Measurements from ENCODE around the gene TNFSF12.

TNFSF12 gene

GRCh38 chr17:7555320-7555948, 6.6 kb downstream of the TNFSF12 start:
- no peaks in the 10 kb centered on the region for H3K27me3 ChIP-seq (replicated peaks)
- DNase-seq = no peak
- TF ChIP-seq CTCF (IDR thresholded peaks at IDR 0.05; ENCODE audit: low read depth, low read length, missing control alignments) = peak; percentile 25
- no peak overlapping the region for H3K4me3 ChIP-seq (ENCODE audit: low read depth, low read length)
- no peaks in the 10 kb centered on the region for H3K36me3 ChIP-seq (replicated peaks)
- no peak overlapping the region for H3K27ac ChIP-seq
- in situ Hi-C loops (cut with HindIII; ENCODE audit: low pct_ligation_motif_present, low sequenced_read_pairs) = no loop called here

- no peak for DNase-seq
These were observed 7.8 kb downstream of the TNFSF12 start for GRCh38 chr17:7556627-7557026.

GRCh38 chr17:7557147-7557764, 8.4 kb downstream of the TNFSF12 start:
- Histone ChIP-seq H3K27ac (no peak overlapping the region), H3K4me3 (ENCODE audit: low read depth, low read length) (no peak overlapping the region), H3K27me3 (replicated peaks) (no peaks in the 10 kb centered on the region), H3K36me3 (replicated peaks) (no peaks in the 10 kb centered on the region)
- no peak for TF ChIP-seq CTCF (IDR thresholded peaks at IDR 0.05; ENCODE audit: low read depth, low read length, missing control alignments)
- no peak for DNase-seq
- in situ Hi-C loops (cut with HindIII; ENCODE audit: low pct_ligation_motif_present, low sequenced_read_pairs) = no loop called here

More at GRCh38 chr17:7556627-7557026, 7.8 kb downstream of the TNFSF12 start:
- in situ Hi-C loops (cut with HindIII; ENCODE audit: low pct_ligation_motif_present, low sequenced_read_pairs) = no loop called here
- H3K4me3 ChIP-seq (ENCODE audit: low read depth, low read length) = no peak overlapping the region
- H3K36me3 ChIP-seq (replicated peaks) = no peaks in the 10 kb centered on the region
- H3K27ac ChIP-seq = no peak overlapping the region
- no peak for TF ChIP-seq CTCF (IDR thresholded peaks at IDR 0.05; ENCODE audit: low read depth, low read length, missing control alignments)
- no peaks in the 10 kb centered on the region for H3K27me3 ChIP-seq (replicated peaks)

GRCh38 chr17:7557775-7558543, 9.1 kb downstream of the TNFSF12 start:
- Histone ChIP-seq H3K4me3 (ENCODE audit: low read depth, low read length) (peak overlapping the region; percentile 12), H3K27me3 (replicated peaks) (no peaks in the 10 kb centered on the region), H3K27ac (no peak overlapping the region), H3K36me3 (replicated peaks) (no peaks in the 10 kb centered on the region)
- DNase-seq = no peak
- in situ Hi-C loops (cut with HindIII; ENCODE audit: low pct_ligation_motif_present, low sequenced_read_pairs) = no loop called here
- TF ChIP-seq CTCF (IDR thresholded peaks at IDR 0.05; ENCODE audit: low read depth, low read length, missing control alignments) = no peak

GRCh38 chr17:7558544-7559319, 9.9 kb downstream of the TNFSF12 start, which contains the start of gene TNFSF13:
TSS of gene TNFSF13 (plus strand) at chr17:7558750. CDS start at chr17:7559040, 290 bp downstream.
- DNase-seq = no peak
- TF ChIP-seq CTCF (IDR thresholded peaks at IDR 0.05; ENCODE audit: low read depth, low read length, missing control alignments) = no peak
- Histone ChIP-seq H3K27ac (no peak within 1 kb of the TSS), H3K36me3 (replicated peaks) (no peaks in the 10 kb centered on the region), H3K4me3 (ENCODE audit: low read depth, low read length) (peak within 1 kb of the TSS; percentile 12), H3K27me3 (replicated peaks) (no peaks in the 10 kb centered on the region)
- in situ Hi-C loops (cut with HindIII; ENCODE audit: low pct_ligation_motif_present, low sequenced_read_pairs) = no loop called here

Measured in brain microvascular endothelial cell (primary cell).